Neural crest cell (in vitro differentiated cells): ENCODE results near the gene DYRK3. TPM values are rescaled to one million over a fixed set of nuclear protein-coding genes. Genes with fewer than 3 reads are reported as not detected.
A peak's percentile ranks its signal among the peaks of the same experiment; 100 is the strongest.

Experiments
- DNase-seq: peaks from one replicate; pipeline ENCODE4 v3.0.0; 2021; ENCODE audit warnings: low read depth, mixed read lengths, low spot score
- H3K27ac Mint-ChIP-seq: one replicate; pipeline ENCODE4 v1.8.0; 2021; ENCODE audit warnings: mild to moderate bottlenecking, mixed read lengths; ENCODE audit not compliant: unreplicated experiment
- H3K27me3 Mint-ChIP-seq: 2 replicates; pipeline ENCODE4 v1.8.0; 2021; ENCODE audit warnings: low read depth, mild to moderate bottlenecking, mixed read lengths
- H3K36me3 Mint-ChIP-seq: 2 replicates; pipeline ENCODE4 v1.8.0; 2021; ENCODE audit warnings: low read depth, mild to moderate bottlenecking, mixed read lengths
- H3K4me1 Mint-ChIP-seq: 2 replicates; pipeline ENCODE4 v1.8.0; 2021; ENCODE audit warnings: mixed read lengths
- H3K4me3 Mint-ChIP-seq: one replicate; pipeline ENCODE4 v1.8.0; 2021; ENCODE audit warnings: mild to moderate bottlenecking, mixed read lengths
- H3K9me3 Mint-ChIP-seq: 2 replicates; pipeline ENCODE4 v1.8.0; 2021; ENCODE audit warnings: mixed read lengths
- total RNA-seq: library from RNA; stranded (reverse); gene quantifications from 2 replicates; pipeline ENCODE4 v1.2.1, GENCODE V29; 2021
- TF ChIP-seq, protein P1 (sequence below): fragments of 200-600 bp; sonication (generic); conservative IDR thresholded peaks from 2 replicates; pipeline ENCODE4 v1.5.0; 2021; ENCODE audit warnings: antibody characterized with exemption, mild to moderate bottlenecking

The DYRK3 gene
- total RNA-seq, 1 donor from 2014 or later, result 12.5 TPM

DNA sequence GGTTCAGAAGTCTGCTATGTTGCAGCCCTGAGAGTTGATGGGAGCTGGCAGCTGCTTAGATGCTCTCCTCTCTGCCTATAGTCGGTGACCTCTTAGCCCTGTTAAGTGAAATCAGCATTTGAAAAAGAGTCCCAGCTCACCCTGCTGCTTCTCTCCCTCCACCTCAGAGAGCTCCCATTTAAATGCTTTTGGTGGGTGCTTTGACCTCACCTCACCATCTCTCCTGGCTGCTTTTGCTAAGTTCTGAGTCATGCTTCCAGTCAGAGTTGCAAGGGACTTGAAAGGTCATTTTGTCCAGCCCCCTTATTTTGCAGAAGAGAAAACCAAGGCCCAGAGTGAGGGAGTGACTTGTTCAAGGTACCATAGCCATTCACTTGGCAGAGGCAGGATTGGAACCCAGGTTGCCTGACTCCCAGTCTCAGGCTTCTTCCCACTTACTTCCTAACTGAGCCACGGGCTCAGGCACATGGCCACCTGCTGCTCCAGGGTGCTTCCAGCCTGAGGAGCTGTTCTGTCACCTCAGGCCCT, 52.6 kb downstream of the DYRK3 start:
- Mint-ChIP-seq H3K4me1 (peaks cover 69% of the 10 kb centered on the region), H3K27ac (no peak overlapping the region), H3K4me3 (peak overlapping the region; percentile 99), H3K9me3 (no peaks in the 10 kb centered on the region), H3K27me3 (peaks cover 17% of the 10 kb centered on the region), H3K36me3 (no peaks in the 10 kb centered on the region)
- TF ChIP-seq, protein P1, sequence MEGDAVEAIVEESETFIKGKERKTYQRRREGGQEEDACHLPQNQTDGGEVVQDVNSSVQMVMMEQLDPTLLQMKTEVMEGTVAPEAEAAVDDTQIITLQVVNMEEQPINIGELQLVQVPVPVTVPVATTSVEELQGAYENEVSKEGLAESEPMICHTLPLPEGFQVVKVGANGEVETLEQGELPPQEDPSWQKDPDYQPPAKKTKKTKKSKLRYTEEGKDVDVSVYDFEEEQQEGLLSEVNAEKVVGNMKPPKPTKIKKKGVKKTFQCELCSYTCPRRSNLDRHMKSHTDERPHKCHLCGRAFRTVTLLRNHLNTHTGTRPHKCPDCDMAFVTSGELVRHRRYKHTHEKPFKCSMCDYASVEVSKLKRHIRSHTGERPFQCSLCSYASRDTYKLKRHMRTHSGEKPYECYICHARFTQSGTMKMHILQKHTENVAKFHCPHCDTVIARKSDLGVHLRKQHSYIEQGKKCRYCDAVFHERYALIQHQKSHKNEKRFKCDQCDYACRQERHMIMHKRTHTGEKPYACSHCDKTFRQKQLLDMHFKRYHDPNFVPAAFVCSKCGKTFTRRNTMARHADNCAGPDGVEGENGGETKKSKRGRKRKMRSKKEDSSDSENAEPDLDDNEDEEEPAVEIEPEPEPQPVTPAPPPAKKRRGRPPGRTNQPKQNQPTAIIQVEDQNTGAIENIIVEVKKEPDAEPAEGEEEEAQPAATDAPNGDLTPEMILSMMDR, result no peak
- DNase-seq, result no peak

DNA sequence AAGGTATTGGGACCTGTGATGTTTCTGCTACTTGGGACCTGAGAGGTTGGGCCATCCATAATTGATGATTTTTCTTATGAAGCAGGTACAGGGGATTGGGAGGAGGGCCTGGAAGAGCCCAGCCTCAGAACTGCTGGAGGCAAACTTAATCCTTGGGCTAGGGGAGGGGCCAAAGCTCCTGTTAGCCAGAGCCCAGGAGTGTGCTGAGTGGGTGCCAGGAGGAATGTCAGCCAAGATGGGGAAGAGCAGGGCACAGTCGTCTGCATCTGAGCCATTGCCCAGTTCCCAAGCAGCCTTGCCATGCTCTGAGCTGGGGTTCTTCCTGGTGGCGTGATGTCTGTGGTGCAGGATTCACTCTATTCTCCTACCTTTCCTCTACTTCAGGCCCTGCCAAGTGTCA, 55.2 kb downstream of the DYRK3 start:
- Mint-ChIP-seq H3K4me1 (peaks cover 79% of the 10 kb centered on the region), H3K27me3 (no peaks in the 10 kb centered on the region), H3K4me3 (no peak overlapping the region), H3K27ac (no peak overlapping the region), H3K9me3 (no peaks in the 10 kb centered on the region), H3K36me3 (no peaks in the 10 kb centered on the region)
- DNase-seq, result no peak
- TF ChIP-seq, protein P1, result no peak

DNA sequence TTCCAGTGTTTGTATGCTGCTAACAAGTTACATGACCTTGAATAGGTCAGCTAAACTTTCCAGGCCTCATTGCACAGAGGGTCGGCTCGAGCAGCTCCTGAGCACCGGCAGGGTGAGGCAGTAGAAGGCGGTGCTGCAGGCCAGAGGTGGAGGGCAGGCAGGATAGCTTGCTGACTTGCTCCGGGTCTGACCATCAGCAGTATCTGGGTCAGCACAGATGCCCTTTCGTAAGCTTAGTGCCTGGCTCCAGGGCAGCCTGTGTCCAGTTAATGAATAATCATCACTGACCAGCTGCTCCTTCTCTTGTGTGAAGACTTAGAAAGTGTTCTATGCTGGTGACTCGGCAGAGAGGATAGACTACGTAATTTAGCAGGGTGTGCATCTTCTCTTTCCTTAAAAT, 56.3 kb downstream of the DYRK3 start:
- H3K9me3 Mint-ChIP-seq, result no peaks in the 10 kb centered on the region
- peaks cover 80% of the 10 kb centered on the region for H3K4me1 Mint-ChIP-seq
- no peak overlapping the region for H3K4me3 Mint-ChIP-seq
- TF ChIP-seq, protein P1, result no peak
- no peaks in the 10 kb centered on the region for H3K27me3 Mint-ChIP-seq
- no peaks in the 10 kb centered on the region for H3K36me3 Mint-ChIP-seq
- DNase-seq, result no peak
- H3K27ac Mint-ChIP-seq, result no peak overlapping the region

DNA sequence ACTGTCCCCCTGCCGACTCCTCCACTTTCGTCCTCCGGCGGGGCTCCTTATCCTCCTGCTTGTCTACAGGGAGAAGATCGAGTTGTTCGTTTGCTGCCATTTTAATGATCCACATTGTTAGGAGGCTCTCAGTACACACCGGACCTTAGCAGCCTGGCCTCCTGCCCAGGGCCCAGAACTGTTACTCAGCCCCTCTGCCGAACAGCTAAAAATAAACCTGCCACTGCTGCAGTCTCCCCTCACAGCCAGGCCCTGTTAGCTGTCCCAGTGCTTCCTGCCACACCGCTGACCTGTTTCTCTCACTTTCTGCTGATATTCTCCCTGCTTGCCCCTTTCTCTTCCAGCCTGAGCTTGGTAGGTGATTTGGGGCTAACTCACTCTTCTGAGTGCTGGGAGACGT, 57.7 kb downstream of the DYRK3 start:
- Mint-ChIP-seq H3K4me3 (no peak overlapping the region), H3K27me3 (no peaks in the 10 kb centered on the region), H3K4me1 (peaks cover 74% of the 10 kb centered on the region), H3K9me3 (no peaks in the 10 kb centered on the region), H3K27ac (peak overlapping the region; percentile 24), H3K36me3 (peaks cover 3% of the 10 kb centered on the region)
- TF ChIP-seq, protein P1, result no peak
- no peak for DNase-seq

DNA sequence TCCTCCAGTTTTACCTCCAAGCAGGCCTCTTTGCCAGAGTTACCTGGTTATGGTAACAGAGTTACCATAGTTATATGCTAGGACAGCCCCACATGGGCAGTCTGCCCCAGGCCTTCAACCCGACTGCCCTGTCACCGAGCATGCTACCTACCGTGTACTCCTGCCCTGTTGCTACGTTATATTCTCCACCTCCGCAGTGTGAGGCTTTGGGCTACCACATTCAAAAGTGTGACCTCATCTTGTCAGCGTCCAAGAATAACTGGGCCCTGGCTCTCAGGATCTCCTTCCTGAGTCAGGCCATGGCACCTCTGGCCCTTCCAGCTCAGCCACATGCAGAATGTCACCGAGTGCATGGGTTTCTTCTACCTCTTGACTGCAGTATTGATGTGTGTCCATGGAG, 58.3 kb downstream of the DYRK3 start:
- TF ChIP-seq, protein P1, result no peak
- Mint-ChIP-seq H3K27ac (no peak overlapping the region), H3K4me1 (peaks cover 70% of the 10 kb centered on the region), H3K36me3 (peaks cover 3% of the 10 kb centered on the region), H3K9me3 (no peaks in the 10 kb centered on the region), H3K27me3 (no peaks in the 10 kb centered on the region), H3K4me3 (no peak overlapping the region)
- DNase-seq, result no peak
